Measurements from ENCODE around the gene MAP3K12. TPM values are rescaled to one million over a fixed set of nuclear protein-coding genes. Genes with fewer than 3 reads are reported as not detected.

MAP3K12 gene
- total RNA-seq, 3 donors from 2014 or later (not counting 1 experiment from before 2014, with no cell fraction given) = 15.3 to 21.8 (median 21.8) TPM

GRCh38 chr12:53484686-53485575, 14.3 kb downstream of the MAP3K12 start:
- Histone ChIP-seq H3K27ac (ENCODE audit: low read length) (no peak overlapping the region), H3K27me3 (ENCODE audit: control insufficient read depth, insufficient read depth, low read length) (no peaks in the 10 kb centered on the region), H3K36me3 (ENCODE audit: control insufficient read depth, insufficient read depth, low read length) (peaks cover 60% of the 10 kb centered on the region), H3K4me3 (ENCODE audit: low read length) (no peak overlapping the region), H3K4me1 (ENCODE audit: control insufficient read depth, insufficient read depth, low read length) (peaks cover 18% of the 10 kb centered on the region), H3K9me3 (ENCODE audit: control insufficient read depth, insufficient read depth, low read length) (no peaks in the 10 kb centered on the region)
- no peaks in the 10 kb centered on the region for H3K27me3 Mint-ChIP-seq (ENCODE audit: low read depth in 2 of 2)
- no peaks in the 10 kb centered on the region for H3K9me3 Mint-ChIP-seq
- peaks cover 1% of the 10 kb centered on the region for H3K36me3 Mint-ChIP-seq
- peaks cover 5 to 28% of the 10 kb centered on the region in 2 donors for H3K4me1 Mint-ChIP-seq
- H3K27ac Mint-ChIP-seq = peak overlapping the region; percentile 33 to 36
- 98% methylated on average over 10 of the region's 10 CpGs for WGBS (ENCODE audit: insufficient coverage)
- DNase-seq = no peak
- intact Hi-C loops (cut with micrococcal nuclease) = no loop called here
- H3K4me3 Mint-ChIP-seq = no peak overlapping the region
- TF ChIP-seq, protein P1, sequence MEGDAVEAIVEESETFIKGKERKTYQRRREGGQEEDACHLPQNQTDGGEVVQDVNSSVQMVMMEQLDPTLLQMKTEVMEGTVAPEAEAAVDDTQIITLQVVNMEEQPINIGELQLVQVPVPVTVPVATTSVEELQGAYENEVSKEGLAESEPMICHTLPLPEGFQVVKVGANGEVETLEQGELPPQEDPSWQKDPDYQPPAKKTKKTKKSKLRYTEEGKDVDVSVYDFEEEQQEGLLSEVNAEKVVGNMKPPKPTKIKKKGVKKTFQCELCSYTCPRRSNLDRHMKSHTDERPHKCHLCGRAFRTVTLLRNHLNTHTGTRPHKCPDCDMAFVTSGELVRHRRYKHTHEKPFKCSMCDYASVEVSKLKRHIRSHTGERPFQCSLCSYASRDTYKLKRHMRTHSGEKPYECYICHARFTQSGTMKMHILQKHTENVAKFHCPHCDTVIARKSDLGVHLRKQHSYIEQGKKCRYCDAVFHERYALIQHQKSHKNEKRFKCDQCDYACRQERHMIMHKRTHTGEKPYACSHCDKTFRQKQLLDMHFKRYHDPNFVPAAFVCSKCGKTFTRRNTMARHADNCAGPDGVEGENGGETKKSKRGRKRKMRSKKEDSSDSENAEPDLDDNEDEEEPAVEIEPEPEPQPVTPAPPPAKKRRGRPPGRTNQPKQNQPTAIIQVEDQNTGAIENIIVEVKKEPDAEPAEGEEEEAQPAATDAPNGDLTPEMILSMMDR (IDR thresholded peaks at IDR 0.05) = no peak
- no peak for ATAC-seq

DNA sequence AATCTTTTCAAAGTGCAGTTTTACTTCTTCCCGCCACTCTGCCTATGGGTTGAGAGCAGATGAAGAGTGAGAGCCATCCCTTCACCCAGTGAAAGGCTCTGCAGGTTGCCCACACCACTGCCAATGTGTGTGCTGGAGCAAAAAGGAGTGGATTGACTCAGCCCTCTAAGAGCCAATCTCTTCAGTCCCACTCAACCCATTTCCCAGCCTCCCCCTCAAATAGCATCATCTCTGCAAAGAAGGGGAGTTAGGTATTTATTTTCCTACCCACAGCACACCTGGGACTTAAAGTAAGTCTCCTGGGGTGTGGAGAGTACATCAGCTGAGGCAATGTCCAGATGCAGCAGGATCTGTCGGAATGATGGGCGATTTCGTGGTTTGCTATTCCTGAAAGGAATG, 15.3 kb downstream of the MAP3K12 start:
- no peaks in the 10 kb centered on the region for H3K27me3 ChIP-seq (ENCODE audit: control insufficient read depth, insufficient read depth, low read length)
- no peak overlapping the region for H3K27ac ChIP-seq (ENCODE audit: low read length)
- DNase-seq = no peak
- Mint-ChIP-seq H3K27ac (peak overlapping the region in 1 of 2 donors; percentile 80), H3K36me3 (peaks cover 10% of the 10 kb centered on the region), H3K9me3 (no peaks in the 10 kb centered on the region), H3K4me1 (peaks cover 8 to 33% of the 10 kb centered on the region in 2 donors), H3K27me3 (ENCODE audit: low read depth in 2 of 2) (no peaks in the 10 kb centered on the region), H3K4me3 (no peak overlapping the region)
- TF ChIP-seq, protein P1 (IDR thresholded peaks at IDR 0.05) = no peak
- no peak for ATAC-seq
- intact Hi-C loops (cut with micrococcal nuclease) = no loop called here
- 96% methylated on average over 4 of the region's 4 CpGs for WGBS (ENCODE audit: insufficient coverage)
- H3K9me3 ChIP-seq (ENCODE audit: control insufficient read depth, insufficient read depth, low read length) = no peaks in the 10 kb centered on the region
- no peak overlapping the region for H3K4me3 ChIP-seq (ENCODE audit: low read length)
- H3K36me3 ChIP-seq (ENCODE audit: control insufficient read depth, insufficient read depth, low read length) = peaks cover 69% of the 10 kb centered on the region
- H3K4me1 ChIP-seq (ENCODE audit: control insufficient read depth, insufficient read depth, low read length) = peaks cover 18% of the 10 kb centered on the region

DNA sequence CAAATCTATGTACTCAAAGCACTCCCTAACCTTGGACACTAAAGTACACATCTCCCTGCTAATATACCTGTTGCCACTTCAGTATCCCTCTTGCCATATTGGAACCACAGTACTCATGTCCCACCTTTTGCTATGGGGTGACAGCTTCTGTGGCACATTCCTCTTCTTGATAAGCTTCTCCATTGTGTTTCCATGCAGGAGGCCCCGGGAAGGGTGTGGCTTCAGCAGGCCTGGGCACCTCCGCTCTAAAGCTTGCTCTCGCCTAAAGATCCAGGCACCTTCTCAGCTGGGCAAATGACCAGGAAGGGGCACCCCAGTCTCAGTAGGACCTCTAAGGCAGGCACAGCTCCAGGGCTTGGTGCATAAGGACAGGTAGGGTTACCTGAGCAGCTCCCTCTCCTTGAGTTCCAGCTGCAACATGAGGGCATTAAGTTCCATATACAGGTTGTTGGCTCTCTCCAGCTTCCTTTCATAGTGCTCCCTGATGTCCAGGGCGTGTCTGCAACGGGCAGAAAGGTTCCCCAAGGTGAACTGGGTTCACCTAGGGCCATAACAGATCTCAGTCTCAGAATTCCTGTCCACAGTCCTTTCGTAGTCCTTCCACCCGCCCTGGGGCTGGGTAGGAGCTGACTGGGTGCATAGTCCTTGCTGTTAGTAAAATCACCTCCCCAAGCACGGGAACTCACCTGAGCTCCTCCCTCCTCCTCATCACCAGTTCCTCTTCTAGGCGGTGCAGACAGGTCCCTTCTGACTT, 15.9 kb downstream of the MAP3K12 start:
- Histone ChIP-seq H3K27me3 (ENCODE audit: control insufficient read depth, insufficient read depth, low read length) (no peaks in the 10 kb centered on the region), H3K4me3 (ENCODE audit: low read length) (no peak overlapping the region), H3K4me1 (ENCODE audit: control insufficient read depth, insufficient read depth, low read length) (peaks cover 18% of the 10 kb centered on the region), H3K36me3 (ENCODE audit: control insufficient read depth, insufficient read depth, low read length) (peaks cover 74% of the 10 kb centered on the region), H3K9me3 (ENCODE audit: control insufficient read depth, insufficient read depth, low read length) (no peaks in the 10 kb centered on the region), H3K27ac (ENCODE audit: low read length) (no peak overlapping the region)
- H3K4me1 Mint-ChIP-seq = peaks cover 11 to 33% of the 10 kb centered on the region in 2 donors
- H3K9me3 Mint-ChIP-seq = no peaks in the 10 kb centered on the region
- H3K4me3 Mint-ChIP-seq = no peak overlapping the region
- H3K36me3 Mint-ChIP-seq = peaks cover 10% of the 10 kb centered on the region
- no peaks in the 10 kb centered on the region for H3K27me3 Mint-ChIP-seq (ENCODE audit: low read depth in 2 of 2)
- TF ChIP-seq, protein P1 (IDR thresholded peaks at IDR 0.05) = no peak
- 87% methylated on average over 9 of the region's 9 CpGs for WGBS (ENCODE audit: insufficient coverage)
- DNase-seq (no peak), ATAC-seq (no peak)
- H3K27ac Mint-ChIP-seq = peak overlapping the region; percentile 69 to 80
- intact Hi-C loops (cut with micrococcal nuclease) = no loop called here

Data from natural killer cell (primary cell).